ENCODE data around the gene BICD2.

BICD2 gene

GRCh38 chr9:92682269-92682668 is 82.4 kb downstream of the BICD2 start:
- Mint-ChIP-seq H3K36me3 (no peaks in the 10 kb centered on the region), H3K27me3 (no peaks in the 10 kb centered on the region), H3K27ac (no peak overlapping the region), H3K4me3 (no peak overlapping the region), H3K9me3 (no peaks in the 10 kb centered on the region), H3K4me1 (peaks cover 5 to 15% of the 10 kb centered on the region in 2 donors)
- DNase-seq (no peak), ATAC-seq (replicated peaks) (no peak)

DNA sequence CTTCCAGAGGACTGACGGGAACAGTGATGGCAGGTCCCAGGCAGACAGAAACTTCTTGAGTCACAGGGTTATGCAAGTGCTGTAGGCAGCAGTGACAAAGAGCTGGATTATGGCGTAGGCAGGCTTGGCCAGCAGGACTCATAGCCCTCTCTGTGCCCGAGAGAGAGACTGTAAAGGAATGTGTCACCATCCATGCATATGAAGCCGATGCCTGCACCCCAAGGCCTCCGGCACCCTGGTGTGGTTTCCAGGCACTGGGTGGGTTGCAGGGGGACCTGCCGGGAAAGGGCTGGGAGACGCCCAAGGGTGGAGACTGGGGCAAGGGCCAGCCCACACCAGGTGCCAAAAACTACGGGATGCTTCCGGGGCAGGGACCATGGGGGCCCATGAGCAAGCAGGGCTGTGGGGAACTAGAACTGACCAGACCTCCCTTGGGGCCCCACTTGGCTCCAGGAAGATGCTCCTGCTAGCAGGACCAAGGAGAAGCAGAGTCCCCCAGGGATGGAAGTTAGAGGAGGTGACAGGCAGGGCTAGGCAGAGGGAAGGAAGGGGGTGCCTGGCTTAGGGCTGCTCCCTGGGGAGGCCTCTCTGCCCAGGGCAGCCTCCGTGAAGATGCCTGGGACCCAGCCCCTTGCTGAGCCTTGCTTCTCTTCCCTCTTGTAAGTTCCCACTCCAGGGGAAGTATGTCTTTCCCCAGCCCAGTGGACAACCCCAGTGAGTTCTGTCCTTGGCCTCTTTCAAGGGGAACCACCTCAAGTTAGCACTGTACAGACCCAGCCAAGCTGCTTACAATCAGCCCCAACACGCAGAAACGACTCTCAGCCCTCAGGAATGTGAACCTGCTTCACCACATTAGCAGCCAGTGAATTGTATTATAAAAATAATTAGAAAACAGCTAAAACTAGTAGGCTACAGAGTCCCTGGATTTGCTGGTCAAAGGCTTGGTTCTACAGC is 84.2 kb downstream of the BICD2 start:
- ATAC-seq (replicated peaks) (no peak), DNase-seq (no peak)
- Mint-ChIP-seq H3K9me3 (no peaks in the 10 kb centered on the region), H3K4me1 (peaks cover 5 to 10% of the 10 kb centered on the region in 2 donors), H3K27ac (no peak overlapping the region), H3K4me3 (no peak overlapping the region), H3K27me3 (no peaks in the 10 kb centered on the region), H3K36me3 (peaks cover 4 to 5% of the 10 kb centered on the region in 2 donors)

DNA sequence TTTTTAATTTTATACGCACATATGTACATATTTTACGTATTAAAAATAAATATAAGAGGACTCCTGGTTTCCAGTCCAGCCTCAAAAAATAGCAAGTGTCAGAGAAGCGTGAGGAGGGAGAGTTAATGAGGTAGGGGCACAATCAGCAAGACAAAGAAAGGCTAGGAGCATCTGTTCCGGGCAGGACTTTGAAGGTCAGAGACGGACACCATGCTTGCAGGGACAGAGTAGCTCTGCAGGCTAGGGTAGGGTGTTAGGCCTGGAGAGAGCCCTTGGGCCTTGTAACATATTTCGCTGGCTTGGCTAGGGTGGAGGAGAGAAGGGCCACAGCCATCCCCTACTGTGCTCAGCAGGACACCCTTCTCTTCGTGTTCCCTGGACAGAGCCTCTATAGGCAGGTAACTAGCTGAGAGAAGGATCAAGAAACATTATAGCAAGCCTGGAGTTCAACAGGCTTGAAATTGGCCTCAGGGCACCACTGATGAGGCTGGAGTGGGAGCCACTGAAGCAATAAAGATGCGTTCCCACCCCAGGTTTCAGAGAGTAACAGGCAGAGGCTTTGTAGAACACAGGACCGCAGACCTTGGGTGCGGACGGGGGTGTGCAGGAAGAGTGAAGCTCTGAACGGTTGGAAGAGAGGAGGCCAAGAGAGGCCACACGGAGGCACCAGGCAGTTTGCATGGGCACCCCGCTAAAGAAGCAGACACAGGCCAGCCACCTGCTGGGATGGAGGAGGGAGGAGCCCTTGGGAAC is 85.0 kb downstream of the BICD2 start:
- ATAC-seq (replicated peaks) = no peak
- H3K9me3 Mint-ChIP-seq = no peaks in the 10 kb centered on the region
- no peaks in the 10 kb centered on the region for H3K27me3 Mint-ChIP-seq
- peaks cover under 1 to 2% of the 10 kb centered on the region in 2 donors for H3K4me1 Mint-ChIP-seq
- H3K27ac Mint-ChIP-seq = no peak overlapping the region
- no peak overlapping the region for H3K4me3 Mint-ChIP-seq
- no peak for DNase-seq
- peaks cover 5 to 12% of the 10 kb centered on the region in 2 donors for H3K36me3 Mint-ChIP-seq

GRCh38 chr9:92671323-92671722 is 93.3 kb downstream of the BICD2 start:
- DNase-seq (no peak), ATAC-seq (replicated peaks) (no peak)
- Mint-ChIP-seq H3K4me3 (peak overlapping the region; percentile 89 to 90), H3K36me3 (peaks cover 15 to 40% of the 10 kb centered on the region in 2 donors), H3K27me3 (no peaks in the 10 kb centered on the region), H3K9me3 (no peaks in the 10 kb centered on the region), H3K4me1 (peaks cover 15 to 37% of the 10 kb centered on the region in 2 donors), H3K27ac (no peak overlapping the region)

DNA sequence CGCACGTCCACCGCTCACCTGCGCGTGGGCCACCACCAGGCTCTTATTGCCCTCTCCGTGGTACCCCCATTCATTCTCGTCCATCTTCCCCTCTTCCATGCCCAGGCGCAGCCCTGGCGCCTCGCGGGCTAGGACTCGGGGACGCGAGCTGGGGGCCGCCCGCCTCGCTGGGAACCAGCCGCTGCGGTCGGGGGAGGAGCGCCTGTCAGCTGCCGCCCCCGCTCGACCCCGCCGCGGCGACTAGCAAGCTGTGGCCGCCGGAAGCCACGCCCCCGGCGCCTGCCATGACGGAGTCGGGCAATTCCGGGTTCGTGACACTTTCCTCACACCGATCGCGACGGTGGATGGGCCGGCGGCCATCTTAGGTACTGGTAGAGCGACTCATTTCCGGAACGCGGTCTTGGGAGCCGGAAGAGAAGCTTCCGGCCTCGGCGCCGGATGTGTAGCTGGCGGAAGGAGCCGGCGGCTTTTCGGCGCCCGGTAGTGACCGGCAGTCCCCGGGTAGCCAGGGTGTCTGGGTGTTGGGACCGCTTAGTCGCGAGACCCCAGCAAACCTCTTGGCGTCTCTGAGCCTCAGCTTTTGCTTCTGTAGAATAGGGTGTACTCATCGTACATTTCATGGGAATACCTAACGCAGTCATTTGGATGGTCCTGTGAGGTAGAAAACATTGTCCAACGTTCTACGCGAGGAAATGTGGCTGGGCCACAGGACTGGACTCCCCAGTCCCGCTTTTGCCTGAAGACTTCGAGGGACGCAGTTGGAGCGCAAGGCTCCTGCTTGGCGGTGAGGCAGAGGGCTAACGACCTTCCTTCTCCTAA is 94.5 kb downstream of the BICD2 start, which contains the start of gene IPPK:
IPPK (minus strand) TSS at position 242 of the 819 bp plus-strand sequence; CDS start at position 99, 143 bp downstream.
- no peaks in the 10 kb centered on the region for H3K27me3 Mint-ChIP-seq
- DNase-seq (peak; percentile 97), ATAC-seq (replicated peaks) (peak; percentile 92 to 94)
- H3K27ac Mint-ChIP-seq = peak within 1 kb of the TSS; percentile 96
- H3K9me3 Mint-ChIP-seq = no peaks in the 10 kb centered on the region
- peaks cover 19 to 40% of the 10 kb centered on the region in 2 donors for H3K36me3 Mint-ChIP-seq
- peak within 1 kb of the TSS; percentile 89 to 90 for H3K4me3 Mint-ChIP-seq
- peaks cover 22 to 47% of the 10 kb centered on the region in 2 donors for H3K4me1 Mint-ChIP-seq

DNA sequence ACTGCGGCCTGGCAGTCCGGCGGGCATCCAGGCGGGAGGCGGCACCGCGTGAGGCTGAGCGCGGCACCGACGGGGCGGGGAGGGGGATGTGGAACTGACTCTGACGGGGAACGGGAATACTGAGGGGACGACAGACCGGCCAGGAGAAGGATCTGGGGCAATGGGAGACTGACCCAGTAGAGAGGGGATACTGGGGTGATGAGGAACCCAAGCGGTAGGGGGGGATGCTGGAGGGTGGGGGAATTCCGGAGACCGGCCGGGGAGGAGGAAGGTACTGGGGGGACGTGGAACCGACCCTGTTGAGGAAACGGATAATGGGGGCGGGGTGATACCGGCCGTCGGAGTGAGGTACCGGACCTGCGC is 95.1 kb downstream of the BICD2 start:
- peaks cover 24 to 40% of the 10 kb centered on the region in 2 donors for H3K36me3 Mint-ChIP-seq
- no peaks in the 10 kb centered on the region for H3K9me3 Mint-ChIP-seq
- DNase-seq = no peak
- H3K27ac Mint-ChIP-seq = peak overlapping the region; percentile 96
- H3K4me1 Mint-ChIP-seq = peaks cover 27 to 53% of the 10 kb centered on the region in 2 donors
- peak overlapping the region; percentile 89 to 90 for H3K4me3 Mint-ChIP-seq
- peak in 1 of 2 donors; percentile 28 for ATAC-seq (replicated peaks)
- no peaks in the 10 kb centered on the region for H3K27me3 Mint-ChIP-seq

GRCh38 chr9:92668746-92669526 is 95.7 kb downstream of the BICD2 start:
- DNase-seq (peak; percentile 21), ATAC-seq (replicated peaks) (peak; percentile 34 to 40)
- H3K27ac Mint-ChIP-seq = peak overlapping the region; percentile 96
- no peaks in the 10 kb centered on the region for H3K9me3 Mint-ChIP-seq
- peaks cover 25 to 36% of the 10 kb centered on the region in 2 donors for H3K36me3 Mint-ChIP-seq
- H3K4me3 Mint-ChIP-seq = peak overlapping the region; percentile 89 to 90
- H3K27me3 Mint-ChIP-seq = no peaks in the 10 kb centered on the region
- peaks cover 32 to 59% of the 10 kb centered on the region in 2 donors for H3K4me1 Mint-ChIP-seq

GRCh38 chr9:92666912-92667532 is 97.6 kb downstream of the BICD2 start:
- Mint-ChIP-seq H3K27ac (peak overlapping the region; percentile 56), H3K27me3 (no peaks in the 10 kb centered on the region), H3K4me1 (peaks cover 40 to 72% of the 10 kb centered on the region in 2 donors), H3K9me3 (no peaks in the 10 kb centered on the region), H3K36me3 (peaks cover 24 to 45% of the 10 kb centered on the region in 2 donors), H3K4me3 (peak overlapping the region in 1 of 2 donors; percentile 39)
- ATAC-seq (replicated peaks) (no peak), DNase-seq (no peak)

- Mint-ChIP-seq H3K27me3 (no peaks in the 10 kb centered on the region), H3K9me3 (no peaks in the 10 kb centered on the region), H3K36me3 (peaks cover 30 to 52% of the 10 kb centered on the region in 2 donors), H3K4me1 (peaks cover 43 to 73% of the 10 kb centered on the region in 2 donors), H3K4me3 (peak overlapping the region in 1 of 2 donors; percentile 37), H3K27ac (no peak overlapping the region)
- DNase-seq = no peak
- no peak for ATAC-seq (replicated peaks)
These were observed 98.4 kb downstream of the BICD2 start for GRCh38 chr9:92666236-92666635.

DNA sequence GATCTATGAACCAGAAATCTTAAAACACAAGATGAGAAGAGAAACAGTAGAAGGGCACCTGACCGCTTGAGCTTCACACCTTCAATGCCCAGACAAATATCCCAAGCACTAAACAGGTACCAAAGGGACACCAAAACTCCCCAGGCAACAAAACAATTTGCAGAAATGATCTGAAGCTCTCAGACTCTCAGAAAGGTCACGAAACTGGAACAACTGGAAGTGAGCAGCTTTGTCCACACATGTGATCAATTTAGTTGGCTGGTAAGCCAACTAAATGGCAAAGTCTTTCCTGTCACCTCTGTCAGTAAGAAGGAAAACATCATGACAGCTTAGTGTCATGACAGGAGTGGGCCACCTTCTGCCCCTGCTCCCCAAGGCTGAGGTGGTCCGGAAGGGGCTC is 98.8 kb downstream of the BICD2 start:
- peak overlapping the region in 1 of 2 donors; percentile 37 for H3K4me3 Mint-ChIP-seq
- H3K36me3 Mint-ChIP-seq = peaks cover 30 to 52% of the 10 kb centered on the region in 2 donors
- no peaks in the 10 kb centered on the region for H3K9me3 Mint-ChIP-seq
- H3K4me1 Mint-ChIP-seq = peaks cover 43 to 76% of the 10 kb centered on the region in 2 donors
- no peaks in the 10 kb centered on the region for H3K27me3 Mint-ChIP-seq
- ATAC-seq (replicated peaks) = no peak
- no peak overlapping the region for H3K27ac Mint-ChIP-seq
- no peak for DNase-seq

DNA sequence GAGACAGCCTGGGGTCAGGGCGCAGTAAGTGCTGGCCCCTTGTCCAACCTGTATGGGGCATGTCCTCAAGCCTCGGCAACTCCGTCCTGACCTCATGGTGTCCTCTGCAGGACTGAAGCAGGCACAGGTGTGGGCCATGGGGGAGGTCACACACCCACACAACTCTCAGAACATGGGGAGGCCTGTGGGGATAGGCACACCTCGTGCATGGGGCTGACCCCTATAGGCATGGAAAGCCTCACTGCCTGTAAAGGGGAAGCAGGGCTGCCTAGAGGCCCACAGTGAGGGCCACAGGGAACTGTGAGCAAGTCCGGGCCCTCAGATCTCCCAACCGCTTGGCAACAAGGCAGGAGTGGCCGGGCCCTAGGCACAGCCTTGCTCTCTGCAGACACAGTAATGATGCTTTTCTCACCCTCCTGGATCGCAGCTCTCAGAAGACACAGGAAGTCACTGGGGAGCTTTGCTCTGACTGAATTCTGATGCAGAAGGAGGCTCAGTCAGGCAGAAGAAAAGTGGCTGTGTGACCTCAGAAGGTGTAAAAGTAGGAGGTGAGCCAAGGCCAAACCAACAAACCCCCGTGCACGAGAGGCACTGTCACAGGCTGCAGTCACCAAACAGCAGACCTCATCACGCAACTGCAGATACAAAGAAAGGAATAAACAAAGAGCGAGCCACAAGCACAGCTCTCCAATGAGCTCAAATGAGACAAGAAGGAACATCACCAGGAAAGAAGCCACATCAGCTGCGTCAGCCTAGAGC is 100.1 kb downstream of the BICD2 start:
- no peaks in the 10 kb centered on the region for H3K27me3 Mint-ChIP-seq
- H3K36me3 Mint-ChIP-seq = peaks cover 30 to 55% of the 10 kb centered on the region in 2 donors
- no peak for DNase-seq
- peaks cover 45 to 78% of the 10 kb centered on the region in 2 donors for H3K4me1 Mint-ChIP-seq
- peak overlapping the region; percentile 53 for H3K27ac Mint-ChIP-seq
- H3K9me3 Mint-ChIP-seq = no peaks in the 10 kb centered on the region
- ATAC-seq (replicated peaks) = peak; percentile 12 to 37
- peak overlapping the region in 1 of 2 donors; percentile 42 for H3K4me3 Mint-ChIP-seq

- peak overlapping the region; percentile 25 for H3K27ac Mint-ChIP-seq
- no peak overlapping the region for H3K4me3 Mint-ChIP-seq
- DNase-seq = no peak
- no peaks in the 10 kb centered on the region for H3K27me3 Mint-ChIP-seq
- no peak for ATAC-seq (replicated peaks)
- peaks cover 30 to 54% of the 10 kb centered on the region in 2 donors for H3K36me3 Mint-ChIP-seq
- peaks cover 44 to 73% of the 10 kb centered on the region in 2 donors for H3K4me1 Mint-ChIP-seq
- H3K9me3 Mint-ChIP-seq = no peaks in the 10 kb centered on the region
These were observed 100.7 kb downstream of the BICD2 start for GRCh38 chr9:92663951-92664350.

Data from stimulated activated naive B cell treated with anti-CD40 and anti-IgM and Interleukin-4, amounts not matched to agents 10 μg/mL and 1 μg/mL and 100 μg/mL, for 72 hours (primary cell).